GM13976 (cell line): ENCODE measurements around the gene WFIKKN1.

Experiments
- DNase-seq: peaks from one replicate; pipeline ENCODE4 v3.0.0; 2012; ENCODE audit warnings: low spot score
- in situ Hi-C: fragments of 300-500 bp; cut with MboI; formaldehyde crosslinking; loops from one replicate; pipeline ENCODE4 v1.12.0; 2022; ENCODE audit warnings: low sequenced_read_pairs, mixed read lengths, inconsistent platforms; ENCODE audit not compliant: unreplicated experiment
- TF ChIP-seq, protein P1 (sequence below): IDR thresholded peaks from 2 replicates; pipeline ENCODE4 v1.5.1; 2012; ENCODE audit warnings: borderline replicate concordance, mild to moderate bottlenecking; ENCODE audit not compliant: insufficient read depth; ENCODE audit errors: extremely low read depth, missing control alignments, control extremely low read depth

The WFIKKN1 gene

DNA sequence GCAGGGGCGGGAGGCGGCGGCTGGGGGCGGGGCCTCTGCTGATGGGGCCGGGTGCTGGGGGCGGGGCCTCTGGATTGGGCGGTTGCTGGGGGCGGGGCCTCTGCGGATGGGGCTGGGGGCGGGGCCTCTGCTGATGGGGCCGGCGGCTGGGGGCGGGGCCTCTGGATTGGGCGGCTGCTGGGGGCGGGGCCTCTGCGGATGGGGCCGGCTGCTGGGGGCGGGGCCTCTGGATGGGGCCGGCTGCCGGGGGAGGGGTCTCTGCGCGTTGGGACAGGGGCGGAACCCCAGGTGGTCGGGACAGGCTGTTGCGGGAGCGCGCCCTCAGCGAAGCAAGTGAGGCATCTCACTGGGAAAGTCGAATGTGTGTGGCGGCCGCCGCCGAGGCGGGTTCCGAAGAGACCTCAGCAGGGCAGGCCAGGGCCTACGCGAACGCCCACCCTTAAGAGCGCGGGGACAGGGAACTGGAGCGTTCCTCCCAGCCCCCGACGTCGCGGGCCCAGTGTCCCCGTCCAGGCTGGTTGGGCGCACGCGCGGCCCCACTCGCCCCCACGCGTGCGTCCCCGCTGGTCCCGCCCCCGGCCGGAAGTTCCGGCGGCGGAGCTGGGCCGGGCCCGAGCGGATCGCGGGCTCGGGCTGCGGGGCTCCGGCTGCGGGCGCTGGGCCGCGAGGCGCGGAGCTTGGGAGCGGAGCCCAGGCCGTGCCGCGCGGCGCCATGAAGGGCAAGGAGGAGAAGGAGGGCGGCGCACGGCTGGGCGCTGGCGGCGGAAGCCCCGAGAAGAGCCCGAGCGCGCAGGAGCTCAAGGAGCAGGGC lies 49.2 kb downstream of the WFIKKN1 start, which contains the start of gene STUB1:
STUB1 (plus strand) TSS at position 597 of the 811 bp plus-strand sequence; CDS start at position 713, 116 bp downstream.
- TF ChIP-seq, protein P1, sequence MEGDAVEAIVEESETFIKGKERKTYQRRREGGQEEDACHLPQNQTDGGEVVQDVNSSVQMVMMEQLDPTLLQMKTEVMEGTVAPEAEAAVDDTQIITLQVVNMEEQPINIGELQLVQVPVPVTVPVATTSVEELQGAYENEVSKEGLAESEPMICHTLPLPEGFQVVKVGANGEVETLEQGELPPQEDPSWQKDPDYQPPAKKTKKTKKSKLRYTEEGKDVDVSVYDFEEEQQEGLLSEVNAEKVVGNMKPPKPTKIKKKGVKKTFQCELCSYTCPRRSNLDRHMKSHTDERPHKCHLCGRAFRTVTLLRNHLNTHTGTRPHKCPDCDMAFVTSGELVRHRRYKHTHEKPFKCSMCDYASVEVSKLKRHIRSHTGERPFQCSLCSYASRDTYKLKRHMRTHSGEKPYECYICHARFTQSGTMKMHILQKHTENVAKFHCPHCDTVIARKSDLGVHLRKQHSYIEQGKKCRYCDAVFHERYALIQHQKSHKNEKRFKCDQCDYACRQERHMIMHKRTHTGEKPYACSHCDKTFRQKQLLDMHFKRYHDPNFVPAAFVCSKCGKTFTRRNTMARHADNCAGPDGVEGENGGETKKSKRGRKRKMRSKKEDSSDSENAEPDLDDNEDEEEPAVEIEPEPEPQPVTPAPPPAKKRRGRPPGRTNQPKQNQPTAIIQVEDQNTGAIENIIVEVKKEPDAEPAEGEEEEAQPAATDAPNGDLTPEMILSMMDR, result no peak
- in situ Hi-C loops, result no loop called here
- peak; percentile 89 for DNase-seq

DNA sequence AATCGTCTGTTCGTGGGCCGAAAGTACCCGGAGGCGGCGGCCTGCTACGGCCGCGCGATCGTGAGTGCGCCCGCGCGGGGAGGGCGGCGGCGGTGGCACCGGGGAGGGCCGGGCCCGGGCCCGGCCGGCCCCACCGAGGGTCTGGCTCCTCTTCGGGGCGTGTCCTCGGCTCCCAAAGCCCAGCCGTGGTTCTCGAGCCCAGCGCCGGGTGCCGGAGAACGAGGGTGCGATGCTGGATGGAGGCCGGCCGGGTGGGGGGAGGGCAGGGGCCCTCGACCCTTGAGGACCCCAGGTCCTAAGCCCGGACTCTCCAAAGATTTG lies 49.8 kb downstream of the WFIKKN1 start:
- no peak for DNase-seq
- in situ Hi-C loops, result no loop called here
- TF ChIP-seq, protein P1, result no peak

DNA sequence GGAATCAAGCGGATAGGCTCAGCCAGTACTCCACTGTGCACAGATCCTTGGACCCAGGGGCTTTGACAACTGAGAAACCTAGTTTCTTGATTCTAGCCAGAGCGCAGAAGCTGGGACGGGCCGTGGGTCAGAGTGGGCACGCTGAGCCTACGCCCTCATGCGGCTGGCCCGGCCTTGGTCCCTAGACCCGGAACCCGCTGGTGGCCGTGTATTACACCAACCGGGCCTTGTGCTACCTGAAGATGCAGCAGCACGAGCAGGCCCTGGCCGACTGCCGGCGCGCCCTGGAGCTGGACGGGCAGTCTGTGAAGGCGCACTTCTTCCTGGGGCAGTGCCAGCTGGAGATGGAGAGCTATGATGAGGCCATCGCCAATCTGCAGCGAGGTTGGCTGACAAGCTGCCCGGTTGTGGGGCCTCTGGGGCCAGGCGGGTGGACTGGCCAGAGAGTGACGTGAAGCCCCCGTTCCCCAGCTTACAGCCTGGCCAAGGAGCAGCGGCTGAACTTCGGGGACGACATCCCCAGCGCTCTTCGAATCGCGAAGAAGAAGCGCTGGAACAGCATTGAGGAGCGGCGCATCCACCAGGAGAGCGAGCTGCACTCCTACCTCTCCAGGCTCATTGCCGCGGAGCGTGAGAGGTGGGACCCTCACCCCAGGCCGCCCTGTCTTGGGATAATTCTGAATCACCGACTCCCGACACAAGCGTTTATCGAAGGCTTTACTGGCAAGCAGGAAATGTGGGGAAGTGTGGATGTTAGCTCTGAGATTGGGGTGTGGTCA lies 50.4 kb downstream of the WFIKKN1 start:
- TF ChIP-seq, protein P1, result peak; percentile 12
- DNase-seq, result no peak
- in situ Hi-C loops, result no loop called here

DNA sequence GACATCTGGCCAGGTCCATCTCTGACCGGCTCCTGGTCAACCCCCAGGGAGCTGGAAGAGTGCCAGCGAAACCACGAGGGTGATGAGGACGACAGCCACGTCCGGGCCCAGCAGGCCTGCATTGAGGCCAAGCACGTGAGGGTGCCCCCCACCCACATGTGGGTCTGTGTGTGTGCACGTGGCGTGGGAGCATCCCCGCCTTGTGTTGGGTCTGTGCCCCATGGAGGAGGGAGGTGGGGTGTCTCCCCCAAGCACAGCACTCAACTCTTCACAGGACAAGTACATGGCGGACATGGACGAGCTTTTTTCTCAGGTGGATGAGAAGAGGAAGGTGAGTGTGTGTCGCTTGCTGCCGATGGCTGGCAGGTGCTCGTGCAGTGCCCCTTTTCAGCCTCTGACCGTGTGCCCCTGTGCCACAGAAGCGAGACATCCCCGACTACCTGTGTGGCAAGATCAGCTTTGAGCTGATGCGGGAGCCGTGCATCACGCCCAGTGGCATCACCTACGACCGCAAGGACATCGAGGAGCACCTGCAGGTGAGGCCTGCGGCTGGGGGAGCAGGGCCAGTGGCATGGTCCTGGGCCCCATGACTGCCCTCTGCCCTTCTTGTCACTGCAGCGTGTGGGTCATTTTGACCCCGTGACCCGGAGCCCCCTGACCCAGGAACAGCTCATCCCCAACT lies 51.1 kb downstream of the WFIKKN1 start:
- TF ChIP-seq, protein P1, result no peak
- DNase-seq, result no peak
- in situ Hi-C loops, result no loop called here

DNA sequence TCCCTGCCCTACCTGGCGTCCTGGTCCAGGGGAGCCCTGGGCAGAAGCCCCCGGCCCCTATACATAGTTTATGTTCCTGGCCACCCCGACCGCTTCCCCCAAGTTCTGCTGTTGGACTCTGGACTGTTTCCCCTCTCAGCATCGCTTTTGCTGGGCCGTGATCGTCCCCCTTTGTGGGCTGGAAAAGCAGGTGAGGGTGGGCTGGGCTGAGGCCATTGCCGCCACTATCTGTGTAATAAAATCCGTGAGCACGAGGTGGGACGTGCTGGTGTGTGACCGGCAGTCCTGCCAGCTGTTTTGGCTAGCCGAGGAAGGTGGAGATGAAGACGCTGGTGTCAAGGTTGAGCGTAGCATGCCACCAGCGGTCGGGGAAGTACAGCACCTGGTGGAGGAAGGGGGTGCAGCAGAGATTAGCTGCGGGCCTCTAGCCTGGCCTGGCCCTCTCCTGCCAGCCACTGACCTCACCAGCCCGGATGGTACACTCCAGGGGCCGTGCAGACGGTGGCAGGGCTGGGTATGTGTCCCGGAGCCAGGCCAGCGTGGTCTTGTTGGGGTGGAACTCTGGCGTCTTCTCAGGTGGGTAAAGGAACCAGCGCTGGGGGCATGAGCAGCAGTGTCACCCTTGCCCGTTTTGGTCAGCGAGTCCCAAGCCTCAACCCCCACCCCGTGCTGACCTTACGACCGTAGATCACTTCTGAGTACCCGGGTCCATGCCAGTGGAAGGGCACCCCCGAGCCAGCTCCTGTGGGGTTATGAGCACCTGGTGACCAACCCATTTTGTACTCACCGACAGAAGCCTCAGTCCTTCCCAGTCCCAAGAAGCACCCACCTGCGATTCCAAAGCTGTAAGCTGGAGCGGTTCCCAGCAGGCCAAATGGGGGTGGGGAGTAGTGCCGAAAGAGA lies 52.0 kb downstream of the WFIKKN1 start:
- in situ Hi-C loops, result no loop called here
- TF ChIP-seq, protein P1, result no peak
- no peak for DNase-seq

DNA sequence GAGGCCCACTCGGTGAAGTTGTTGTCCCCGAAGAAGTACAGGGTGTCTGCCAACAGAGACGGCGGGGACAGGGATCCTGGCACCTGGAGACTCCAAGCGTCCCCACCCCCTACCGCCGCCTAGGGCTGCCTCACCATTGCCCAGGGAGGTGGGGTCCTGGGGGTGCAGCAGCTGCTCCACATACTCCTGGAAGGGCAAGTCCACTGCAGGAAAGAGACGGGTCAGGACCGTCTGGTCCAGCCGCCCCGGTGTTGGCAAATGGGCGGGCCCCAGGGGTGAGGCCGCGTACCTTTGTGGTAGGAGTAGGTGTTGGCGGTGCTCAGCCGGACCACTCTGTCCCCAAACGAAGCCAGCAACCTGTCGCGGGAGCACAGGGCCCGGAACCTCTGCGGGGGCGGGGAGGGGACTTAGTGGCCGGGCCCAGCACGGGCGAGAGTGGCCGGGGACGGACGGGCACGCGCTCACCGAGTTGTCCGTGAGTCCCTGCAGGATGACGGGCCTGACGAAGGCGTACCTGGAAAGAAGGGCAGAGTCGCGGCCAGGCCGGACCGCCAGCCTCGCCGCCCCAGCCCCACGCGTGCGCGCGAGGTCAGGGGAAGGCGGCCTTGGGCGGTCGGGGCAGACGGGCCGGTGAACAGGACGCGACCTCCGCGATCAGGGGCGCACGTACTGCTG lies 52.7 kb downstream of the WFIKKN1 start:
- DNase-seq, result no peak
- TF ChIP-seq, protein P1, result no peak
- in situ Hi-C loops, result no loop called here
